Posterior vena cava (tissue), 2 donors: ENCODE data around the gene FXYD3. TPM values are rescaled to one million over a fixed set of nuclear protein-coding genes. Genes with fewer than 3 reads are reported as not detected.
A peak's percentile ranks its signal among the peaks of the same experiment; 100 is the strongest.

Experiments used
- DNase-seq: peaks from one replicate; pipeline ENCODE4 v3.0.0-alpha.2; 2020; ENCODE audit warnings: low spot score
- intact Hi-C, 2 donors: fragments of 100-400 bp; cut with DNase I; formaldehyde crosslinking; loops; one replicate each; pipeline versions ENCODE4 v1.14.1 to v1.14.2; 2022 to 2023
- long read RNA-seq, 2 donors: library from polyadenylated mRNA; unstranded; transcript quantifications; one replicate each; pipeline ENCODE4 v2.0.0, GENCODE V29; 2020 to 2021
- total RNA-seq, 2 donors: library from RNA; stranded (reverse); fragmentation: NEBNext Ultra II Directional; extraction: Animal tissue kit (Norgen Biotek cat#: 25700); gene quantifications; one replicate each; pipeline ENCODE4 v1.2.1, GENCODE V29; 2021
- donor health status: DM: yes; HTN: yes; CAD: no.
- donor health status: DM: yes; HTN: yes; CAD: no.

Gene FXYD3, protein sequence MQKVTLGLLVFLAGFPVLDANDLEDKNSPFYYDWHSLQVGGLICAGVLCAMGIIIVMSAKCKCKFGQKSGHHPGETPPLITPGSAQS
- not detected for total RNA-seq
- long read RNA-seq, donor 1: 0 reads
- long read RNA-seq, donor 2: 0 reads

DNA sequence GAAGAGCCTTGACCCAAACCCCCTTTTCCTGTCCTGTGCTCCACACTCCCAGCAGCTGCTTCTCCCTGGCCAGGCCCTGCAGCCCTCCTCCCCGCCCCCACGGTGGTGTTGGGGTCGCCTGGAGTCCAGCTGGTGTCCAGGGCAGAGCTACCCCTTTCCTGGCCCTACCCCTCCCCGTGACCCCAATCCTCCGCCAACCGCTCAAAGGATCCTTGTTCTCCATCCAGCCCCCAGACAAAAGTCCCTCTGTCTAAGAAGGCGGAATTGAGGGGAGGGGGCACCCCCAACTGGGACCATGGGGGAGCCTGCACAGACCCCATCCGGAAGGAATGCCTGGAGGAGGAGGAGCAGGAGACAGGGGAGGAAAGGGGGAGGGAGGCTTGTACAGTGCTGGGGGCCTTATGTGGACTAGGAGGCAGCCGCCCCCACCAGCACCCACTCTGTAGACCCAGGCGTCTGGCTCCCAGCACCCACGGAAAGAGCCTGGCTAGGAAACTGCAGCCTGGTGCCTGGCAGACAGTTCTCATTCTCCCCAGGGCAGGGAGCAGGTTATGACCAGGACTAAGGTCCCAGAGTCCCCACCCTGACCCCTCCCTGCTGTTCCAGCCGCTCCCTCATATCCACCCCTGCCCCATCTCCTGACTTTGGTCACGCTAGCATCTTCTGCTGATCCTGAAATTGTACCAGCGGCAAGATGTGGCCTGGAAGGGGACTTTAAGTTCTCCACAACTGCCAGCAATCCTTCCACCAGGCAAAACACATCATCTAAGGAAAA lies at the start of gene FXYD3:
Gene FXYD3 (plus strand): TSS at position 647 of the 775 bp plus-strand sequence. CDS start 3,554 bp downstream, outside the sequence.
- DNase-seq: no peak
- intact Hi-C loops: no loop called here

DNA sequence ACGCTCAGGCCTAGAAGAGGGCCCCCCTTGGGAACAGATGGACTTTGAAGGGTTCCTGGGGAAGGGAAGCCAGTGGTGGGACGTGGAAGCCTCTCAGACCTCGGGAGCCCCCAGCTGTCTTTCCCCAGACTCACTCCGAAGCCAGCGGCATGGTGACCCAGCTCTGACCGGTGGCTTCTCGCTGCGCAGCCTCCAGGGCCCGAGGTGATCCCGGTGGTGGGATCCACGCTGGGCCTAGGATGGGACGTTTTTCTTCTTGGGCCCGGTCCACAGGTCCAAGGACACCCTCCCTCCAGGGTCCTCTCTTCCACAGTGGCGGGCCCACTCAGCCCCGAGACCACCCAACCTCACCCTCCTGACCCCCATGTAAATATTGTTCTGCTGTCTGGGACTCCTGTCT lies 49.5 kb upstream of the FXYD3 start:
- no peak for DNase-seq
- intact Hi-C loops: no loop called here

- intact Hi-C loops: no loop called here
- DNase-seq: peak; percentile 96
Measured at GRCh38 chr19:35066691-35067563, 48.7 kb upstream of the FXYD3 start.

GRCh38 chr19:35068941-35069634 lies 46.5 kb upstream of the FXYD3 start:
- intact Hi-C loops: no loop called here
- DNase-seq: no peak

- DNase-seq: no peak
- intact Hi-C loops: no loop called here
Measured at GRCh38 chr19:35069696-35070095, 45.9 kb upstream of the FXYD3 start.

DNA sequence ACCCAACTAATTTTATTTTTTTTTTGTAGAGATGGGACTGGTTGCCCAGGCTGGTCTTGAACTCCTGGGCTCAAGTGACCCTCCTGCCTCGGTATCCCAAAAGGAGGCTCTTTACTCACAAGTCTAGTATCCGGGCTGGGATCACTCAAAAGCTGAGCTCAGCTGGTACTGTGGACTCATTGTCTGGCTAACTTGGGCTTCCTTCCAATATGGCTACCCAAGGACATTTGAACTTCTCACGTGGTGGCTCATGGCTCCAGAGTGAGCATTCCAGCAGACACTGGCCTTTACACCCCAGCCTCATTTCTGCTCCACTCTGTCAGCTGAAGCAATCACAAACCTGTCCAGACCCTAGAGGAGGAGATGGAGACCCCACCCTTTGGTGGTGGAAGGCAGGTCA lies 45.2 kb upstream of the FXYD3 start:
- peak; percentile 26 for DNase-seq
- intact Hi-C loops: no loop called here

DNA sequence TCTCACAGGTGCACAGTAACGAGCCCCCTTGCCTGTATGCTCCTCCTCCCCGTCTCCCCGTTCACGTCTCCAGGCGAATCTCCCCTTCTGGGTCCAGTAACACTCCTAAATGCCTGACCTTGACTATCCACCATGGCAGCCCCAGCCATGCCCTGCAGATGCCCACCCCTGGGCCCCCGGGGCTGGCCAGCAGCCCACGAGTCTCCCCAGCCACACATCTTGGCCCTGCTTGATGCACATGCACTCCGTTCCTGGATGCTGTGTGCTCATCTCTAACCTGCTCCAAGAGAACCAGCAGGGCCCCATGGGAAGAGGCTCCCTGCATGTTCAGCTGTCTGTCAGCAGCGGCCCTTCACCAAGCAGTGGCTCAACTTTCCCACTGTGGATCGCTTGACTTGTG lies 42.1 kb upstream of the FXYD3 start:
- DNase-seq: no peak
- intact Hi-C loops: no loop called here

DNA sequence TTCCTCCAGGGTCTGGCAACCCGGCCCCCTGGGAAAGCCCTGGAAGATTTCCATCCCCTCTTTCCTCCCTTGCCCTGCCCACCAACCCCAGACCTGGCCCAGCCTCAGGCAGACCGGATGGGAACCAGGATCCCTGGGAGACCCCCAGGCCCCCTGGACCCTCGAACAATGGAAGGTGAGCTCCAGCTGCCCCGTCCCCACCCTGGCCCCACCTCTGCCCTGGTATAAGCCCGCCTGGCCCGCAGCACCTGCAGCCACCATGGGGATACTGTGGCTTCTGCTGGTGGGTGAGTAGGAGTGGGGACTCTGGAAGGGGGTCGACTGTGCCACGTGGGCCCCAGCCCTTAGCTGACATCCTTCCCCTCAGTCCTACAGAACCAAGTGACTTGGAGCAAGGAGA lies 41.7 kb upstream of the FXYD3 start:
- intact Hi-C loops: no loop called here
- DNase-seq: no peak

- intact Hi-C loops: no loop called here
- no peak for DNase-seq
Measured at GRCh38 chr19:35074426-35075201, 41.0 kb upstream of the FXYD3 start.

GRCh38 chr19:35075202-35076025 lies 40.2 kb upstream of the FXYD3 start:
- DNase-seq: no peak
- intact Hi-C loops: no loop called here

DNA sequence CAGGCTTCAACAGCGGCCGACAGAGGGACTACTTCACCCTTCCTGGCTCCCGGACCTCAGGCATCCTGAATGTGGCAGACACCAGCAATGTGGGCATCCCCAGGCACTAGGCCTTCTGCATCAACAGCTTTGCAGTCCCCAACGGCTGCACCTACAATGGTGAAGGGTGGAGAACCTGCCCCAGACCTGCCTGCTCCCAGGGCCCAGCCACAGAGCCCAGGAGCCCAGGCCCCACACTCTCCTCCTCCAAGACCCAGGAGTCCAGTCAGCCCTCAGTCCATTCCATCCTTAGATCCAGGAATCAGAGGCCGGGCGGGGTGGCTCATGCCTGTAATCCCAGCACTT lies 39.6 kb upstream of the FXYD3 start:
- intact Hi-C loops: no loop called here
- DNase-seq: no peak

- intact Hi-C loops: no loop called here
Measured at GRCh38 chr19:35076657-35077056, 39.0 kb upstream of the FXYD3 start.

DNA sequence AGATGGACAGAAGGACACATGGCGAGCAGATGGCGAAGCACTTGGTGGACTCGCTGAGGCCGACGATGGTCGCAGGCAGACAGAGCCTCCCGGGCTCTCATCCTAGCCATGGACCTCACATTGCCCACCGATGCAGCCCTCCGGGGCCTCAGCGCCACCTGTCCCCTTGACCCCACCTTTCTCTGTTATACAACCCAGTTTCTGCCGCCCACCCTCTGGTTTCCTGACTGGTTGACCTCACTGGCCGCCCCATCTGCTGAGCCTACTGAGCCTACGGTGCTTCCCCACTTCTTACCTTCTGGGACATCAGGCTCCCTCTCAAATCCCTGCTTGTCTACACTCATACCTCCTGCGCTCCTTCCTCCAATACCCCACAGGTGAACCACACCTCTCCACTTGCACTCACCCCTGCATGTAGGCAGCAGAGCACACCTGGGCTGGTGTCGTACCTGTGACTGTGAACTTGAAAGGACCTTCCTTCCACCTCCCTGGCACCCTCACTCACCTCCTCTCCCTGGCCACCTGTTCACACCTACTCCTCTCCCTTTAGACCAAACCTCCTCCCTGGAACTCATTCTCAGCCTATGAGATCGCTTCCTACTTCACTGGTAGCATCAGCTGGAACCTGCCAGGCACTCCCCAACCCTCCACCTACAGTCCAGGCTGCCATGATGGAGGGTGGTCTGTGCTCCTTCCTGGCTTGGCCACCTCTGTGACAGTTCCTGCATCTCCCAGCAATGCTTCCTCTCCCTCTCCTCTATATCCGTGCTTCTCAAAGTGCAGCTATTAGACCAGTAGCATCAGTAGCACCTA lies 38.0 kb upstream of the FXYD3 start:
- DNase-seq: no peak
- intact Hi-C loops: no loop called here

More at GRCh38 chr19:35076657-35077056, 39.0 kb upstream of the FXYD3 start:
- no peak for DNase-seq

DNA sequence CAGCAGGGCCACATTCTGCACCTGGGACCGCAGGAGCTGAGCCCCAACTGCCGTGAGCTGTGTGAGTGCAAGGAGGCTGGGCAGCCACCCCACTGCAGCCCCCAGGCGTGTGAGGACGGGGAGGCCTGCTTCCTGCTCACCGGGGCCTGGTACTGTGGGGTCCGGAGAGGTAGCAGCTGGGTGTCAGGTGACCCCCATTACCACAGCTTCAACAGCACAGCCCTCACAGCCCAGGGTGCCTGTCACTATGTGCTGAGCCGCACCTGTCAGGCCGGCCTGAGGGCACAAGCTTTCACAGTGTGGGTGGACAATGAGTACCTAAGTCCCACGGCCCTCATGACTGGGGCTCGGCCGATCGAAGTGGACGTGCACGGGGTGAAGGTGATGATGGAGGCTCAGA lies 35.8 kb upstream of the FXYD3 start:
- intact Hi-C loops: no loop called here
- DNase-seq: no peak

GRCh38 chr19:35080613-35081170 lies 34.9 kb upstream of the FXYD3 start:
- intact Hi-C loops: no loop called here
- no peak for DNase-seq

DNA sequence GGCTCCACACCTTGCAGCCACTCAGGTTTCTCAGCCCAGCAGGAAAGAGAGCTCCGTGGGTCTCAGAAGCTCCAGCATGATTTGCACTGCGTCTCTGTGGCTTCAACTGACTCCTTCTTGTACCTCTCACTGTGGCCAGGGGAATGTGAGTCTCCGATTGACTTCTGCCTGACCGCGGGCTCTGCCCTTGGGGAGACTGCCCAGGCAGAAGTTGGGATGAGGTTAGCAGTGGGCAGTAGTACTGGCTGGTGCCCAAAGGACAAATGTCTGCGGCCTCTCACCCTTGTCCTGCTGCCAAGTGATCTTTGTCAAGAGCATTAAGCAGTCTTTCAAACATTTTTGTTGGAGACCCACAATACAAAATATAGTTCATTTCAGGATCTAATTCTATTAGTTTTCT lies 34.4 kb upstream of the FXYD3 start:
- DNase-seq: no peak
- intact Hi-C loops: no loop called here
